HEK293 (cell line): Measurements from ENCODE around the gene ZBTB4.

ENCODE experiments used
- CTCF ChIA-PET: fragments of 350-600 bp; formaldehyde crosslinking; extraction: SDS; loops from one replicate; lab custom pipeline; 2021; ENCODE audit warnings: antibody characterized with exemption; lab: Yijun Ruan, JAX
- POLR2A ChIA-PET: fragments of 300-600 bp; formaldehyde crosslinking; extraction: SDS; loops from one replicate; lab custom pipeline; 2020; ENCODE audit warnings: antibody characterized with exemption, inconsistent platforms; lab: Yijun Ruan, JAX
- H3K27ac ChIP-seq: fragments of 200-500 bp; sonication (Bioruptor generic); 2 replicates; pipeline ENCODE4 v1.5.1; 2014; ENCODE audit warnings: low read depth, low read length, control low read depth, inconsistent platforms; ENCODE audit errors: extremely low read depth
- H3K36me3 ChIP-seq, 2 experiments: fragments of 200-500 bp in 1 of 2; sonication (Bioruptor generic) in 1 of 2; 1 replicate in 1 of 2; 2 replicates in 1 of 2; pipeline ENCODE4 v1.5.1; 2014 to 2017; ENCODE audit warnings: inconsistent platforms in 2 of 2, low read length in 2 of 2; ENCODE audit not compliant: control insufficient read depth in 2 of 2, insufficient read depth in 1 of 2
- H3K4me1 ChIP-seq: fragments of 200-500 bp; sonication (Bioruptor generic); 2 replicates; pipeline ENCODE4 v1.5.1; 2014; ENCODE audit warnings: mild to moderate bottlenecking, low read length, inconsistent platforms; ENCODE audit not compliant: control insufficient read depth, insufficient read depth
- H3K4me3 ChIP-seq: 2 replicates; pipeline ENCODE4 v1.5.1; 2011; ENCODE audit warnings: low read depth, mild to moderate bottlenecking, control low read depth, low read length, moderate library complexity
- H3K9me3 ChIP-seq: fragments of 200-500 bp; sonication (Bioruptor generic); 2 replicates; pipeline ENCODE4 v1.5.1; 2014; ENCODE audit warnings: low read depth, low read length, inconsistent platforms; ENCODE audit not compliant: control insufficient read depth, insufficient read depth
- GLIS2 ChIP-seq: fragments of 450-650 bp; formaldehyde crosslinking; IDR thresholded peaks from 2 replicates; pipeline ENCODE4 v1.5.1; 2016; ENCODE audit warnings: missing biosample characterization, missing genetic modification characterization
- IKZF3 ChIP-seq: fragments of 450-650 bp; IDR thresholded peaks from 2 replicates; pipeline ENCODE4 v1.5.0; 2018; ENCODE audit warnings: missing biosample characterization, mild to moderate bottlenecking, missing genetic modification characterization, moderate library complexity
- OSR2 ChIP-seq: fragments of 450-650 bp; formaldehyde crosslinking; IDR thresholded peaks from 2 replicates; pipeline ENCODE4 v1.5.1; 2016; ENCODE audit warnings: missing biosample characterization, missing genetic modification characterization
- ZEB2 ChIP-seq: fragments of 450-650 bp; formaldehyde crosslinking; IDR thresholded peaks from 2 replicates; pipeline ENCODE4 v1.5.1; 2016; ENCODE audit warnings: missing biosample characterization, missing genetic modification characterization
- ZIC2 ChIP-seq: fragments of 450-650 bp; formaldehyde crosslinking; IDR thresholded peaks from 2 replicates; pipeline ENCODE4 v1.5.1; 2016; ENCODE audit warnings: missing biosample characterization, missing genetic modification characterization
- ZNF112 ChIP-seq: fragments of 450-650 bp; formaldehyde crosslinking; IDR thresholded peaks from 2 replicates; pipeline ENCODE4 v1.5.0; 2017; ENCODE audit warnings: missing biosample characterization, missing genetic modification characterization
- ZNF175 ChIP-seq: fragments of 450-650 bp; formaldehyde crosslinking; IDR thresholded peaks from 2 replicates; pipeline ENCODE4 v1.5.1; 2016; ENCODE audit warnings: missing biosample characterization, missing genetic modification characterization
- ZNF239 ChIP-seq: fragments of 450-650 bp; formaldehyde crosslinking; IDR thresholded peaks from 2 replicates; pipeline ENCODE4 v1.5.1; 2016; ENCODE audit warnings: missing biosample characterization, missing genetic modification characterization
- ZNF24 ChIP-seq: fragments of 450-650 bp; formaldehyde crosslinking; IDR thresholded peaks from 2 replicates; pipeline ENCODE4 v1.5.1; 2016; ENCODE audit warnings: missing biosample characterization, missing genetic modification characterization
- ZNF324 ChIP-seq: fragments of 450-650 bp; formaldehyde crosslinking; IDR thresholded peaks from 2 replicates; pipeline ENCODE4 v1.5.1; 2016; ENCODE audit warnings: missing biosample characterization, missing genetic modification characterization
- ZNF37A ChIP-seq: fragments of 450-650 bp; IDR thresholded peaks from 2 replicates; pipeline ENCODE4 v1.5.1; 2018; ENCODE audit warnings: missing biosample characterization, missing genetic modification characterization
- ZNF510 ChIP-seq: fragments of 450-650 bp; formaldehyde crosslinking; IDR thresholded peaks from 2 replicates; pipeline ENCODE4 v1.5.1; 2018; ENCODE audit warnings: mild to moderate bottlenecking, missing genetic modification characterization, missing biosample characterization; ENCODE audit not compliant: insufficient replicate concordance
- ZNF530 ChIP-seq: fragments of 450-650 bp; formaldehyde crosslinking; IDR thresholded peaks from 2 replicates; pipeline ENCODE4 v1.5.1; 2016; ENCODE audit warnings: low read depth, missing biosample characterization, missing genetic modification characterization
- ZNF549 ChIP-seq: fragments of 450-650 bp; IDR thresholded peaks from 2 replicates; pipeline ENCODE4 v1.5.1; 2018; ENCODE audit warnings: missing biosample characterization, missing genetic modification characterization, mild to moderate bottlenecking, inconsistent platforms, moderate library complexity
- ZNF560 ChIP-seq: fragments of 450-650 bp; formaldehyde crosslinking; IDR thresholded peaks from 2 replicates; pipeline ENCODE4 v1.5.1; 2017; ENCODE audit warnings: missing biosample characterization, missing genetic modification characterization, borderline replicate concordance
- ZNF600 ChIP-seq: fragments of 450-650 bp; formaldehyde crosslinking; IDR thresholded peaks from 2 replicates; pipeline ENCODE4 v1.5.1; 2016; ENCODE audit warnings: missing biosample characterization, missing genetic modification characterization
- ZNF830 ChIP-seq: fragments of 450-650 bp; IDR thresholded peaks from 2 replicates; pipeline ENCODE4 v1.5.0; 2018; ENCODE audit warnings: missing biosample characterization, missing genetic modification characterization, low read depth, mild to moderate bottlenecking, moderate library complexity
- TF ChIP-seq, protein P1 (sequence below): fragments of 450-650 bp; formaldehyde crosslinking; IDR thresholded peaks from 2 replicates; pipeline ENCODE4 v1.5.1; 2017; ENCODE audit warnings: missing biosample characterization, mild to moderate bottlenecking, missing genetic modification characterization, moderate library complexity
- TF ChIP-seq, protein P2 (sequence below): fragments of 450-650 bp; formaldehyde crosslinking; IDR thresholded peaks from 2 replicates; pipeline ENCODE4 v1.5.1; 2016; ENCODE audit warnings: missing biosample characterization, missing genetic modification characterization
- TF ChIP-seq, protein P3 (sequence below): fragments of 450-650 bp; formaldehyde crosslinking; IDR thresholded peaks from 2 replicates; pipeline ENCODE4 v1.5.1; 2016; ENCODE audit warnings: missing biosample characterization, missing genetic modification characterization

The ZBTB4 gene

DNA sequence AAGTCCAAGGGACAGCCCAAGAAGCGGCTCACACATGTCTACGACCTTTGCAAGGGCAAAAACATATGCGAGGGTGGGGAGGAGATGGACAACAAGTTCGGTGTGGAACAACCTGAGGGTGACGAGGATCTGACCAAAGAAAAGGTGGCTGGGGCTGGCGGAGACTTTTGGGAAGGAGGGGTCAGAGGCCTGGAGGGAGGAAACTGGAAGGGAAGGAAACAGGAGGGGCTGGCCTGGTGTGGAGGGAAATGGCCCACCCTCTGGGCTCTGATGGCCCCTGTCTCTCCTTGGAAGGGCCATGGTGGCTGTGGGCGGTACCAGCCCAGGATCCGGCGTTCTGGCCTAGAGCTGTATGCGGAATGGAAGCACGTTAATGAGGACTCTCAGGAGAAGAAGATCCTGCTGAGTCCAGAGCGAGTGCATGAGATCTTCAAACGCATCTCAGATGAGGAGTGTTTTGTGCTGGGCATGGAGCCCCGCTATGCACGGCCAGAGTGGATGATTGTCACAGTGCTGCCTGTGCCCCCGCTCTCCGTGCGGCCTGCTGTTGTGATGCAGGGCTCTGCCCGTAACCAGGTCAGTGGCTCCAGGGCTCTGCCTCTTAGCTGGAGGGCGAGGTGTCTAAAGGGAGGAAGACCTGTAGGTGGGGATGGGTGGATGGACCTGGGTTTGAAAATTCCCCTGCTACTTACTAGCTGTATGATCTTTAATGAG is 17.2 kb upstream of the ZBTB4 start:
- no peak overlapping the region for H3K4me3 ChIP-seq
- CTCF ChIA-PET = interaction anchor here (1.7 to 1.9 kb wide), 3 partner anchors 18 to 64 kb away, joined by 4 to 7 read pairs (median 6); no protein-coding TSS in a partner anchor
- POLR2A ChIA-PET = interaction anchor here (0.6 to 1.2 kb wide), 2 partner anchors 11 to 64 kb away, joined by 3 to 5 read pairs; no protein-coding TSS in a partner anchor
- TF ChIP-seq ZNF600 (tag by site-specific recombination) = 0 out of 2 replicates have a peak, but pooled peaks have one; percentile 9
- TF ChIP-seq, protein P1, sequence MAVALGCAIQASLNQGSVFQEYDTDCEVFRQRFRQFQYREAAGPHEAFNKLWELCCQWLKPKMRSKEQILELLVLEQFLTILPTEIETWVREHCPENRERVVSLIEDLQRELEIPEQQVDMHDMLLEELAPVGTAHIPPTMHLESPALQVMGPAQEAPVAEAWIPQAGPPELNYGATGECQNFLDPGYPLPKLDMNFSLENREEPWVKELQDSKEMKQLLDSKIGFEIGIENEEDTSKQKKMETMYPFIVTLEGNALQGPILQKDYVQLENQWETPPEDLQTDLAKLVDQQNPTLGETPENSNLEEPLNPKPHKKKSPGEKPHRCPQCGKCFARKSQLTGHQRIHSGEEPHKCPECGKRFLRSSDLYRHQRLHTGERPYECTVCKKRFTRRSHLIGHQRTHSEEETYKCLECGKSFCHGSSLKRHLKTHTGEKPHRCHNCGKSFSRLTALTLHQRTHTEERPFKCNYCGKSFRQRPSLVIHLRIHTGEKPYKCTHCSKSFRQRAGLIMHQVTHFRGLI (tag by site-specific recombination) = no peak
- no peak overlapping the region for H3K27ac ChIP-seq
- H3K36me3 ChIP-seq = peaks cover 63 to 92% of the 10 kb centered on the region in 2 experiments
- H3K4me1 ChIP-seq = peaks cover under 1% of the 10 kb centered on the region; the same call in 1 of the 2 replicates
- H3K9me3 ChIP-seq = no peaks in the 10 kb centered on the region

DNA sequence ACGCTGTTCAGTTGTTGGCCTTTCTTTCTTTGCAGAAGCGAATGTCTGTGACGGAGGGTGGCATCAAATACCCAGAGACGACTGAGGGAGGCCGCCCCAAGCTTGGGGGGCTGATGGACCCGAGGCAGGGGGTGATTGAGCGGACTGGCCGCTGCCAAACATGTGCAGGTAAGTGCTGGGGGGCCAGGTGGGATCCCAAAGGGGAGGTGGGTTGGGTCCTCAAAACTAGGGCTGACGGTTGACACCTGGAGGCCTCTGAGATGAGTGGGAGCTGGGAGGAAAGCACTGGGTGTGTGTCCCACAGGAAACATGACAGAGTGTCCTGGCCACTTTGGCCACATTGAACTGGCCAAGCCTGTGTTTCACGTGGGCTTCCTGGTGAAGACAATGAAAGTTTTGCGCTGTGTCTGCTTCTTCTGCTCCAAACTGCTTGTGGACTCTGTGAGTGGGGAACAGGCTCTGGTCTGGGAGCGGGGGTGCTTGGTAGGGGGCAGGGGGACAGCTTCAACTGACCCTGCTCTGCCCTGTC is 16.5 kb upstream of the ZBTB4 start:
- Histone ChIP-seq H3K36me3 (peaks cover 62 to 92% of the 10 kb centered on the region in 2 experiments), H3K9me3 (no peaks in the 10 kb centered on the region), H3K4me1 (peaks cover 3% of the 10 kb centered on the region; the same call in 1 of the 2 replicates), H3K4me3 (no peak overlapping the region), H3K27ac (no peak overlapping the region)
- ChIA-PET CTCF (interaction anchor here (4.5 to 6.0 kb wide), 2 partner anchors 19 to 65 kb away, joined by 22 to 30 read pairs; no protein-coding TSS in a partner anchor), POLR2A (interaction anchor here (0.6 kb wide), 1 partner anchor 10 kb away, joined by 5 read pairs; no protein-coding TSS in a partner anchor)
- TF ChIP-seq, protein P2, sequence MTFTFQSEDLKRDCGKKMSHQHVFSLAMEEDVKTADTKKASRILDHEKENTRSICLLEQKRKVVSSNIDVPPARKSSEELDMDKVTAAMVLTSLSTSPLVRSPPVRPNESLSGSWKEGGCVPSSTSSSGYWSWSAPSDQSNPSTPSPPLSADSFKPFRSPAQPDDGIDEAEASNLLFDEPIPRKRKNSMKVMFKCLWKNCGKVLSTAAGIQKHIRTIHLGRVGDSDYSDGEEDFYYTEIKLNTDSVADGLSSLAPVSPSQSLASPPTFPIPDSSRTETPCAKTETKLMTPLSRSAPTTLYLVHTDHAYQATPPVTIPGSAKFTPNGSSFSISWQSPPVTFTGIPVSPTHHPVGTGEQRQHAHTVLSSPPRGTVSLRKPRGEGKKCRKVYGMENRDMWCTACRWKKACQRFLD (tag by site-specific recombination) = no peak
- no peak for TF ChIP-seq ZNF510 (tag by site-specific recombination)
- TF ChIP-seq GLIS2 (tag by site-specific recombination) = no peak
- no peak for TF ChIP-seq ZNF560 (tag by site-specific recombination)
- no peak for TF ChIP-seq ZEB2 (tag by site-specific recombination)
- TF ChIP-seq ZNF239 (tag by site-specific recombination) = no peak
- no peak for TF ChIP-seq IKZF3 (tag by site-specific recombination)
- TF ChIP-seq ZNF37A = no peak
- no peak for TF ChIP-seq OSR2 (tag by site-specific recombination)
- TF ChIP-seq, protein P3, sequence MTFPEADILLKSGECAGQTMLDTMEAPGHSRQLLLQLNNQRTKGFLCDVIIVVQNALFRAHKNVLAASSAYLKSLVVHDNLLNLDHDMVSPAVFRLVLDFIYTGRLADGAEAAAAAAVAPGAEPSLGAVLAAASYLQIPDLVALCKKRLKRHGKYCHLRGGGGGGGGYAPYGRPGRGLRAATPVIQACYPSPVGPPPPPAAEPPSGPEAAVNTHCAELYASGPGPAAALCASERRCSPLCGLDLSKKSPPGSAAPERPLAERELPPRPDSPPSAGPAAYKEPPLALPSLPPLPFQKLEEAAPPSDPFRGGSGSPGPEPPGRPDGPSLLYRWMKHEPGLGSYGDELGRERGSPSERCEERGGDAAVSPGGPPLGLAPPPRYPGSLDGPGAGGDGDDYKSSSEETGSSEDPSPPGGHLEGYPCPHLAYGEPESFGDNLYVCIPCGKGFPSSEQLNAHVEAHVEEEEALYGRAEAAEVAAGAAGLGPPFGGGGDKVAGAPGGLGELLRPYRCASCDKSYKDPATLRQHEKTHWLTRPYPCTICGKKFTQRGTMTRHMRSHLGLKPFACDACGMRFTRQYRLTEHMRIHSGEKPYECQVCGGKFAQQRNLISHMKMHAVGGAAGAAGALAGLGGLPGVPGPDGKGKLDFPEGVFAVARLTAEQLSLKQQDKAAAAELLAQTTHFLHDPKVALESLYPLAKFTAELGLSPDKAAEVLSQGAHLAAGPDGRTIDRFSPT (tag by site-specific recombination) = no peak
- TF ChIP-seq ZNF830 (tag by site-specific recombination) = no peak

DNA sequence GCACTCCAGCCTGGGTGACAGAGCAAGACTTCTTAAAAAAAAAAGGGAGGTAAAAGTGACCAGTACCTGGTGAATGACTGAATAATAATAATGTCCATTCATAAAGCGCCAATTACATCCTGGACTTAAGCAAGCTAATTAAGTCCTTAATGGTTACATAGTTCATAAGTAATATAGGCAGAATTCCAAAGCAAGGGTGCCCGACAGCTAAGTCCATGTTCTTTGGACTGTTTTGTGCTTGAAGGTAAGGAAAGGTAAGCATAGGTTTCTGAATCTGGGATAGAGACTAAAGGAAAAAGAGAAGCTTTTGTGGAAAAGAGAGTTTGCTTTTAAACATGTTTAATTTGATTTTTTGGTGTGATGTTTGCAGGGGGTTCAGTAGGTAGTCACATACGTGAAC is 14.5 kb upstream of the ZBTB4 start:
- CTCF ChIA-PET = interaction anchor here (0.7 to 6.0 kb wide), 6 partner anchors 9 to 279 kb away, joined by 3 to 30 read pairs (median 5); no protein-coding TSS in a partner anchor

More for the DNA sequence above, 14.5 kb upstream of the ZBTB4 start:
- H3K27ac ChIP-seq = no peak overlapping the region
- no peaks in the 10 kb centered on the region for H3K9me3 ChIP-seq
- no peak overlapping the region for H3K4me3 ChIP-seq
- H3K36me3 ChIP-seq = peaks cover 52 to 92% of the 10 kb centered on the region in 2 experiments
- TF ChIP-seq ZEB2 (tag by site-specific recombination) (no peak), ZIC2 (tag by site-specific recombination) (no peak), ZNF324 (tag by site-specific recombination) (no peak), ZNF530 (tag by site-specific recombination) (no peak), ZNF175 (no peak), ZNF24 (no peak), ZNF112 (tag by site-specific recombination) (no peak), ZNF549 (no peak)
- POLR2A ChIA-PET = interaction anchor here (1.3 kb wide), 1 partner anchor 50 kb away, joined by 3 read pairs; no protein-coding TSS in a partner anchor
- peaks cover 5% of the 10 kb centered on the region for H3K4me1 ChIP-seq
